NCI-H1930 (cell line): ENCODE data around the gene PSMD12.
"Not testable (repeated sequence)": the region's sequence is repeated elsewhere in the genome, so short reads cannot be mapped to it uniquely, and the experiment has no call there.

Experiments
- DNase-seq, 2 experiments: peaks; one replicate each; lab custom pipeline; 2025; lab: John Stamatoyannopoulos, UW

Gene PSMD12

DNA sequence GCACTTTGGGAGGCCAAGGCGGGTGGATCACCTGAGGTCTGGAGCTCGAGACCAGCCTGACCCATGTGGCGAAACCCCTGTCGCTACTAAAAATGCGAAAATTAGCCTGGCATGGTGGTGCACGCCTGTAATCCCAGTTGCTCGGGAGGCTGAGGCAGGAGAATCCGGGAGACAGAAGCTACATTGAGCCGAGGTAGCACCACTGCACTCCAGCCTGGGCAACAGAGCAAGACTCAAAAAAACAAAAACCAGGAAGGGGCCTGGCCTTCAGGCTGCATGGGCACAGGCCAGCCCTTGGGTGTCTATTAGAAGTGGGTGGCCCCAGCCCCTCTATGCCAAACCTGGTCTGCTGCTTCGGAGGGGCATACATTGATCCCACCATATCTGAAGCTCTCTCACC is 56.0 kb downstream of the PSMD12 start:
- DNase-seq = no peak

DNA sequence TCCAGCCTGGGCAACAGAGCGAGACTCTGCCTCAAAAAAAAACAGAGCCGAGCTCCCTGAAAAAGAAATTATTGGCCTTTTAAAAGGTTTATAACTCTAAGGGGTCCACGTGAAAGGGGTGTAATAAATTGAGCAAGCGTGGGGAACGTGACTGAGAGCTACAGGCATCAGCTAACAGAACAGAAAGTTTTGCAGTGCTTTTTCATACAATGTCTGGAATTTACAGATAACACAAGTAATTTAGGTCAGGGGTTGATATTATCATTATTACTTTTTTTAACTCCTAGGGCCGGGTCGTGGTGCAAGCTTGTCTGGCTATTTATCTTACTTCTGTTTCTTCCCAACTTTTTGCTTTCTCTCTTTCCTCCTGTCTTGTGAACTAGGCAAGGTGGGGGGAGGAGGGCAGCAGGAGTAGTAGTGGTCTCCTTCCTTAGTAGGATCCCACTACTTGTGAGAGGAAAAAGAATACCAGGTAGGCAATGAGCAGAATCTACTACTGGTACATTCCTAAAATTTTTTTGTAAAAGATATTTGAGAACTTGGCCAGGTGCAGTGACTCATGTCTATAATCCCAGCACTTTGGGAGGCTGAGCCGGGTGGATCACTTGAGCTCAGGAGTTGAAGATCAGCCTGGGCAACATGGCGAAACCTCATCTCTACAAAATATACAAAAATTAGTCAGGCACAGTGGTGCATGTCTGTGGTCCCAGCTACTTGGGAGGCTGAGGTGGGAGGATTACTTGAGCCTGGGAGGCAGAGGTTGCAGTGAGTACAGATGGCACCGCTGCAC is 60.7 kb downstream of the PSMD12 start:
- not testable (repeated sequence) for DNase-seq

DNA sequence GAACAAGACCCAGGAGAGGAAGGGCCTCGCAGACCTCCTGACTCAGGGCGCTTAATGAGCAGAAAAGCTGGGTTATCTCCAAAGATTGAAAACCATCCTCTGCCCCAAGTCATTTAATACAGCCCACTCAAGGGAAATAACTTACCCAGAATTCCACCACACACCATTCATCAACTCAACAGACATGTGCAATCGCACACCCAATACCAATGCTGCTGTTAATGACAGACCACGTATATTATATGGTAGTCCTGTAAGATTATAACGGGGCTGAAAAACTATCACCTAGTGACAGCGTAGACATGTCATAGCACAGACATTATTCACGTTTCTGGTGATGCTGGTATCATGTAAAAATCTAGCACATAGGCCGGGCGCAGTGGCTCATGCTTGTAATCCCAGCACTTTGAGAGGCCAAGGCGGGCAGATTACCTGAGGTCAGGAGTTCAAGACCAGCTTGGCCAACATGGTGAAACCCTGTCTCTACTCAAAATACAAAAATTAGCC is 68.9 kb downstream of the PSMD12 start:
- DNase-seq = no peak

DNA sequence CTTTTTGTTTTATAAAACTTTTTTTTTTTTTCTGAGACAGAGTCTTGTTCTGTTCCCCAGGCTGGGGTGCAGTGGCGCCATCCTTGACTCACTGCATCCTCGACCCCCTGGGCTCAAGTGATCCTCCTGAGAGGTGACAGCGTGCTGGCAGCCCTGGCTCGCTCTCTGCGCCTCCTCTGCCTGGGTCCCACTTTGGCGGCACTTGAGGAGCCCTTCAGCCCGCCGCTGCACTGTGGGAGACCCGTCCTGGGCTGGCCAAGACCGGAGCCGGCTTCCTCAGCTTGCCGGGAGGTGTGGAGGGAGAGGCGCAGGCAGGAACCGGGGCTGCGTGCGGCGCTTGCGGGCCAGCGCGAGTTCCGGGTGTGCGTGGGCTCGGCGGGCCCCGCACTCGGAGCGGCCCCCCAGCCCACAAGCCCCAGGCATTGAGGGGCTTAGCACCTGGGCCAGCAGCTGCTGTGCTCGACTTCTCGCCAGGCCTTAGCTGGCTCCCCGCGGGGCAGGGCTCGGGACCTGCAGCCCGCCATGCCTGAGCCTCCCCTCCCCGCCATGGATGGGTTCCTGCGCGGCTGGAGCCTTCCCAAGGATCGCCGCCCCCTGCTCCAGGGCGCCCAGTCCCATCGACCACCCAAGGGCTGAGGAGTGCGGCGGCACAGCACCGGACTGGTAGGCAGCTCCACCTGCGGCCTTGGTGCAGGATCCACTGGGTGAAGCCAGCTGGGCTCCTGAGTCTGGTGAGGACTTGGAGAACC is 71.8 kb downstream of the PSMD12 start:
- DNase-seq = no peak

GRCh38 chr17:67293251-67294203 is 72.8 kb downstream of the PSMD12 start:
- DNase-seq = no peak

- DNase-seq = no peak
These were observed 75.6 kb downstream of the PSMD12 start for GRCh38 chr17:67290711-67291291.

DNA sequence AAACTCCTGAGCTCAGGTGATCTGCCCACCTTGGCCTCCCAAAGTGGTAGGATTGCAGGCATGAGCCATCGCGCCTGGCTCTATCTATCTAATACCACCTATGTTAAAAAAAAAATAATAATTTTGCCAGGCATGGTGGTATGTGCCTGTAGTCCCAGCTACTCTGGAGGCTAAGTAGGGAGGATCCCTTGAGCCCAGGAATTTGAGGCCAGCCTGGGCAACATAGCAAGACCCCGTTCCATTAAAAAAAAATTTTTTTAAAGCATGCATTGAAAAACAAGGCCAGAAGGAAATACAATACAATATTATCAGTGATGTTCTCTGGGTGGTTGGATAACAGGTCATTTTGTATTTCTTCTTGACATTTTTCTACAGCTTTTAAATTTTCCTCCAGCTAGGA is 76.1 kb downstream of the PSMD12 start:
- DNase-seq = no peak

DNA sequence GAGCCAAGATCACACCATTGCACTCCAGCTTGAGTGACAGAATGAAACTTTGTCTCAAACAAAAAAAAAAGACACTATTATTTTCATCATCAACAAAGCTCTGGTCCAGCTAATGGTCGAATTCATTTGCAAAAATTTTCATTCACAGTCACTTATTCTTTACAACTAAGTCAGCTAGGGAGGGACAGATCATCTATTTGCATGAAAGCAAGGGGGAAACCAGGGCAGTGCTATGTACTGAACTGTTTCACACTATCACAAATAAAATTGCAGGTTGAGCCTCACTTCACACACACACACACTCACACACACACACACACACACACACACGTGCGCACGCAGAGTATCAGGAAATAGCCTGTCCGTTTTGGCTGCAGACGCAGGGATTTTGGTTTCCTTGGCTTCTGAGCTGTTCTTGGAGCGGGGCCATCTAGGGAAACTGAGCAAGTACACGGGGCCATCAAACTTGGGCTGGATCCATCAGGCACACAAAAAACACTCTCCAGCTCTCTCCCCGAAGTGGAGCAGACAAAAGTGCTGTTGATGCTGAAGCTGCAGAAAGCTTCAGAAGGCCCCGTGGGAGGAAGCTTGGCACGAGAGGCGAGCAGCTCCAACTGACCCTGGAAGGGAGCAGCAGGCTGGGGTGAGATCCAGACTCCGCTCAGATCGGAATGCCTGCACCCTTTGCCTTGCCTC is 77.0 kb downstream of the PSMD12 start:
- DNase-seq = no peak
